MCF 10A (cell line): ENCODE measurements around the gene OBI1. TPM values are rescaled to one million over a fixed set of nuclear protein-coding genes. Genes with fewer than 3 reads are reported as not detected.
"Not testable (repeated sequence)": the region's sequence is repeated elsewhere in the genome, so short reads cannot be mapped to it uniquely, and the experiment has no call there.

Source experiments
- BruUV-seq: library from RNA; stranded (reverse); fragments of 400-500 nt; replicated peaks from 2 replicates; lab custom pipeline; 2021; lab: Mats Ljungman, UMichigan
- CTCF ChIA-PET: fragments of 300-600 bp; sonication (Branson Sonifier 250); formaldehyde crosslinking; extraction: SDS; loops from one replicate; lab custom pipeline; 2021; ENCODE audit warnings: antibody characterized with exemption, inconsistent platforms; lab: Yijun Ruan, JAX
- POLR2A ChIA-PET: fragments of 300-600, 350-650 bp; sonication (Branson Sonifier 250); formaldehyde crosslinking; extraction: SDS; loops from one replicate; lab custom pipeline; 2020; ENCODE audit warnings: antibody characterized with exemption, inconsistent platforms; lab: Yijun Ruan, JAX
- DNase-seq: peaks from one replicate; pipeline ENCODE4 v3.0.0-alpha.2; 2018; ENCODE audit not compliant: unreplicated experiment
- H3K27ac Mint-ChIP-seq: one replicate; pipeline ENCODE4 v1.8.0; 2022; ENCODE audit warnings: mild to moderate bottlenecking, low read depth, mixed read lengths; ENCODE audit not compliant: unreplicated experiment
- H3K27me3 Mint-ChIP-seq: one replicate; pipeline ENCODE4 v1.8.0; 2022; ENCODE audit warnings: mixed read lengths; ENCODE audit not compliant: insufficient read depth, unreplicated experiment
- H3K36me3 Mint-ChIP-seq: one replicate; pipeline ENCODE4 v1.8.0; 2022; ENCODE audit warnings: mild to moderate bottlenecking, moderate library complexity, mixed read lengths; ENCODE audit not compliant: insufficient read depth, unreplicated experiment
- H3K4me1 Mint-ChIP-seq: one replicate; pipeline ENCODE4 v1.8.0; 2022; ENCODE audit warnings: mixed read lengths; ENCODE audit not compliant: insufficient read depth, unreplicated experiment
- H3K4me3 Mint-ChIP-seq: one replicate; pipeline ENCODE4 v1.8.0; 2022; ENCODE audit warnings: mild to moderate bottlenecking, moderate library complexity, mixed read lengths; ENCODE audit not compliant: unreplicated experiment
- H3K9me3 Mint-ChIP-seq: one replicate; pipeline ENCODE4 v1.8.0; 2022; ENCODE audit warnings: mixed read lengths; ENCODE audit not compliant: unreplicated experiment
- intact Hi-C: fragments of 100-400 bp; cut with micrococcal nuclease; formaldehyde crosslinking; loops from 2 replicates; pipeline ENCODE4 v1.14.1; 2022
- total RNA-seq: library from RNA; stranded (reverse); gene quantifications from 2 replicates; pipeline ENCODE4 v1.2.3, GENCODE V29; 2022
- TF ChIP-seq, protein P1 (sequence below): fragments of 200-600 bp; IDR thresholded peaks from one replicate; pipeline ENCODE4 v1.8.0; 2022; ENCODE audit warnings: antibody characterized with exemption, mild to moderate bottlenecking; ENCODE audit not compliant: unreplicated experiment

OBI1 gene
- total RNA-seq, 1 experiment from 2014 or later: 9.3 TPM

DNA sequence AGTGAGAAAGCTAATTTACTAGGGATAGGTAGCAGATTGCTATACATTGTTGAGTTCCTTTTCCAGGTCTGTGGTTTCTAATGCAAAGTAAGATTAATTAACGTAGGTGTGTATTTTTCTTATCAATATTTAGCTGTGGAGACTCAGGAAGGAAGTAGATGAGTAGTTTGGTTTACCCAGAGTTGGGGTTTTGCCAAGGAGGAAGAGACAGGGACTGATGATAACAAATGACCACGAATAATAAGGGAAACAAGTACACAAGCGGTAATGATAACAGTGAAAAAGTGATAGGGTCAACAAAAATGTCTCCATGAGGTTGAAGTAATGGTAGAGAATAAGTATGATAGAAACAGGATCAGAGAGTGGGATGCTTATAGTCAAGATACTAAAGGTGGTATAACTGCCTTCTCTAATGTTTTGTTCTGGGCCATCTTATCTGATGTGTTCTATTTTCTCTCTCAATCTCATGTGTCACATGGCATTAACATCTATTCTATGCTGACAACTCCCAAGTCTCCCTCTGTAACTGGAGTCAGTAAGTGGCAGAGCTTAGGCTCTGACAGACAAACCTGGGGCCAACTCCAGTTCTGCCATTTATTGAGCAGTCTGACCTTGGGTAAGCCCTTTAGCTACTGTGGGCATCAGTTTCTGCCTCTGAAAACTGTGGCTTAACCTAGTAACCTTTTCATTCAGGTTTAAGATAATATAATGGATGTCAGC, 8.8 kb downstream of the OBI1 start:
- intact Hi-C loops: no loop called here
- CTCF ChIA-PET: no interaction called here

DNA sequence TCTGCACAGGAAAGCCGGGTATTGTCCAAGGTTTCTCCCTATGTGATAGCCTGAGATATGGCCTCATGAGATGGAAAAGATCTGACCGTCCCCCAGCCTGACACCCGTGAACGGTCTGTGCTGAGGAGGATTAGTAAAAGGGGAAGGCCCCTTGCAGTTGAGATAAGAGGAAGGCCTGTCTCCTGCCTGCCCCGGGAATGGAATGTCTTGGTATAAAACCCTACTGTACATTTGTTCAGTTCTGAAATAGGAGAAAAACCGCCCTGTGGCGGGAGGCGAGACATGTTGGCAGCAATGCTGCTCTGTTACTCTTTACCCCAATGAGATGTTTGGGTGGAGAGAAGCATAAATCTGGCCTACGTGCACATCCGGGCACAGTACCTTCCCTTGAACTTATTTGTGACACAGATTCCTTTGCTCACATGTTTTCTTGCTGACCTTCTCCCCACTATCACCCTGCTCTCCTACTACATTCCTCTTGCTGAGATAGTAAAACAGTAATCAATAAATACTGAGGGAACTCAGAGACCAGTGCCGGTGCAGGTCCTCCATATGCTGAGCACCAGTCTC, 11.8 kb downstream of the OBI1 start:
- H3K27me3 Mint-ChIP-seq, H3K4me1 Mint-ChIP-seq, H3K4me3 Mint-ChIP-seq, H3K27ac Mint-ChIP-seq, CTCF ChIA-PET, BruUV-seq, DNase-seq, H3K9me3 Mint-ChIP-seq, intact Hi-C loops, POLR2A ChIA-PET: not testable (repeated sequence)
- H3K36me3 Mint-ChIP-seq: peaks cover 25% of the 10 kb centered on the region

More for the DNA sequence above, 8.8 kb downstream of the OBI1 start:
- Mint-ChIP-seq H3K4me1 (peaks cover 3% of the 10 kb centered on the region), H3K36me3 (no peaks in the 10 kb centered on the region), H3K27ac (no peak overlapping the region), H3K27me3 (no peaks in the 10 kb centered on the region), H3K9me3 (no peaks in the 10 kb centered on the region), H3K4me3 (no peak overlapping the region)
- DNase-seq: no peak
- POLR2A ChIA-PET: no interaction called here
- TF ChIP-seq, protein P1, sequence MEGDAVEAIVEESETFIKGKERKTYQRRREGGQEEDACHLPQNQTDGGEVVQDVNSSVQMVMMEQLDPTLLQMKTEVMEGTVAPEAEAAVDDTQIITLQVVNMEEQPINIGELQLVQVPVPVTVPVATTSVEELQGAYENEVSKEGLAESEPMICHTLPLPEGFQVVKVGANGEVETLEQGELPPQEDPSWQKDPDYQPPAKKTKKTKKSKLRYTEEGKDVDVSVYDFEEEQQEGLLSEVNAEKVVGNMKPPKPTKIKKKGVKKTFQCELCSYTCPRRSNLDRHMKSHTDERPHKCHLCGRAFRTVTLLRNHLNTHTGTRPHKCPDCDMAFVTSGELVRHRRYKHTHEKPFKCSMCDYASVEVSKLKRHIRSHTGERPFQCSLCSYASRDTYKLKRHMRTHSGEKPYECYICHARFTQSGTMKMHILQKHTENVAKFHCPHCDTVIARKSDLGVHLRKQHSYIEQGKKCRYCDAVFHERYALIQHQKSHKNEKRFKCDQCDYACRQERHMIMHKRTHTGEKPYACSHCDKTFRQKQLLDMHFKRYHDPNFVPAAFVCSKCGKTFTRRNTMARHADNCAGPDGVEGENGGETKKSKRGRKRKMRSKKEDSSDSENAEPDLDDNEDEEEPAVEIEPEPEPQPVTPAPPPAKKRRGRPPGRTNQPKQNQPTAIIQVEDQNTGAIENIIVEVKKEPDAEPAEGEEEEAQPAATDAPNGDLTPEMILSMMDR: no peak
- no TSS peak for BruUV-seq

DNA sequence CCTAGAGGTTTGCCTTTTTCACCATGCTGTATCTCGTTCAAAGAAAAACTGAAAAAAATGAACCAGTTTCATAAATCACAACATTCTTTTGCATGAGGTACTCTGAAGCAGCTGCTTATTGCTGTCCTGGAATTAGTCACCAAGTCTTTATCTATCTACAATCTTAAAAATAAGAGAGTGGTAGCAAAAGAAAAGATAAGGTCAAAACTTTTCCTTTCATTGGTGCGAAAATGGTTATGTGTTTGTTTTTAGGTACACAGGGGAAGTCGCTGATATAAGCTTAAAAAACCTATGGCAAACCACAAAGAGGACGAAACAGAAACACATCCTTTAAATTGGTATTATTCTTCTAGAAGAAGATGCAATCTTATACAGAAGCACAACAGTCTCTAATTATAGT, 20.7 kb downstream of the OBI1 start:
- no peak overlapping the region for H3K4me3 Mint-ChIP-seq
- no peaks in the 10 kb centered on the region for H3K9me3 Mint-ChIP-seq
- H3K36me3 Mint-ChIP-seq: peaks cover 53% of the 10 kb centered on the region
- no TSS peak for BruUV-seq
- no peak overlapping the region for H3K27ac Mint-ChIP-seq
- no peaks in the 10 kb centered on the region for H3K27me3 Mint-ChIP-seq
- DNase-seq: no peak
- H3K4me1 Mint-ChIP-seq: no peaks in the 10 kb centered on the region
- intact Hi-C loops: no loop called here
- TF ChIP-seq, protein P1: no peak
- POLR2A ChIA-PET: interaction anchor here (0.5 to 0.9 kb wide), 2 partner anchors 20 to 243 kb away, joined by 3 to 6 read pairs; partner anchors contain the start of gene OBI1
- CTCF ChIA-PET: interaction anchor here (0.6 kb wide), 1 partner anchor 499 kb away, joined by 3 read pairs; no protein-coding TSS in a partner anchor

DNA sequence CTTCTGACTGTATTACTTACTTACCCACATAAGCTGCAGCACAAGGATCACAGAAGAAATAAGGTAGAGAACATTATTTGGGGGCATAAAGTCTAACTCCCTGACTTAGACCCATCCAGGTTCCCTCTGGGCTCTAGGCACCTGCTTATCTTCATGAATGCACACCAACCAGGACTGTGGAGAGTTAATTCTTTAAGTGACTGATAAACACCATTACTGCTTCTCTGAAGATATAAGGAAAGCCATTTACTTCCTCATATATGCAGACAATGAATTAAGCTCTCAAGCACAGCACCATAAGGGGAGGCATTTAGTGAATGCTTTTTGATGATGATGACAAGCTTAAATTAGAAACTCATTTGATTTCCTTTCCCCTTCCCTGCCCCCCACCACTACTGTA, 22.5 kb downstream of the OBI1 start:
- intact Hi-C loops: no loop called here
- no peaks in the 10 kb centered on the region for H3K9me3 Mint-ChIP-seq
- peaks cover 59% of the 10 kb centered on the region for H3K36me3 Mint-ChIP-seq
- TF ChIP-seq, protein P1: no peak
- DNase-seq: no peak
- H3K4me1 Mint-ChIP-seq: no peaks in the 10 kb centered on the region
- no TSS peak for BruUV-seq
- H3K27me3 Mint-ChIP-seq: no peaks in the 10 kb centered on the region
- CTCF ChIA-PET: no interaction called here
- H3K27ac Mint-ChIP-seq: no peak overlapping the region
- POLR2A ChIA-PET: interaction anchor here (1.1 kb wide), 1 partner anchor 9 kb away, joined by 3 read pairs; no protein-coding TSS in a partner anchor
- no peak overlapping the region for H3K4me3 Mint-ChIP-seq
